ENCODE data around the gene WDR20.
"Not testable (repeated sequence)": the region's sequence is repeated elsewhere in the genome, so short reads cannot be mapped to it uniquely, and the experiment has no call there.

WDR20 gene

DNA sequence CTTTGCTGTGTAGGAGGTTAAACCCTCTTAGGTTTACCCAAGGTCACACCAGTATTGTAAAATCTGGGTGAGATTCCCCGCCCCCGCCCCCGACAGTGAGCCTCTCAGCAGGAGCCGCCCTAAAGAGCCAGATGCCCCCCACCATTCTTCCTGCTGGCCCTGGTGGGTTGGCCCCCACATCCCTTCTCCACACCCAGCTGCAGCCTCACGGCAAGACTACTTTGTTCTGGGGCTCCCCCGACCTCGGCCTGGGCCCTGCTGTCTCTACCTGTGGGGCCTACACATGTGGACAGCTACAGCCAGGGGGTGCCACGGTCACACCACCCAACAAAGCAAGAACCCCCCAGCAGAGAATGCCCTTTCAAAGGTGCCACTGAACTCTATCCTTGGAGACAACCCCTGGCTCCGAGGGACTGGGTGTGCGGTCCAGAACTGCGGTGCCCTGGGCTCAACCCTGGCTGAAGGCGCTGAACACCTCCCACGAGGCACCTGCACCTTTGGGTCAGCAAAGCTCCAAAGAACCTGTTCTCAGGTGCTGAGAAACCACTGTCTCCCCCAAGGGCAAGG, 82.4 kb downstream of the WDR20 start:
- no peak for DNase-seq

GRCh38 chr14:102222751-102223150, 83.1 kb downstream of the WDR20 start:
- no peak for DNase-seq

- DNase-seq, result no peak
These were observed 84.0 kb downstream of the WDR20 start for GRCh38 chr14:102223682-102224081.

DNA sequence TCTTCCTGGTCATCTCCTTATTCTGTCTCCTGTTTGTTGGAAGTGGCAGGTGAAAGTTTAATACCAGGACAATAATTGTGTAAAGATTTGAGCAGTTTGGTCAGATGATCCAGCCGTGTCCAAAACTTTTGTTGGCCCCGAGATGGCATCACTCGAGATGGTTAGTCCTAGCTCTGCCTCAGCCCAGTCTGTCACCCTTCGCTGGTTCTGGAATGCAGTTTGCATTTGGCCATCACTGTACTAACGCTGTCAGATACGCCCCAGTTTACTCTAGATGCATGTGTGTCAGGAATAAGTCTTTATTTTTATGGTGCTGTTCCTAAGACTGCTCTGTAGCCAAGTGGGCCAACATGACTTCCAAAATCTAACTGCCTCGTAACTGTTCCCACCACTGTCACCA, 85.7 kb downstream of the WDR20 start:
- no peak for DNase-seq

GRCh38 chr14:102225936-102226335, 86.2 kb downstream of the WDR20 start:
- no peak for DNase-seq

GRCh38 chr14:102226356-102227125, 86.8 kb downstream of the WDR20 start:
- DNase-seq, result no peak

DNA sequence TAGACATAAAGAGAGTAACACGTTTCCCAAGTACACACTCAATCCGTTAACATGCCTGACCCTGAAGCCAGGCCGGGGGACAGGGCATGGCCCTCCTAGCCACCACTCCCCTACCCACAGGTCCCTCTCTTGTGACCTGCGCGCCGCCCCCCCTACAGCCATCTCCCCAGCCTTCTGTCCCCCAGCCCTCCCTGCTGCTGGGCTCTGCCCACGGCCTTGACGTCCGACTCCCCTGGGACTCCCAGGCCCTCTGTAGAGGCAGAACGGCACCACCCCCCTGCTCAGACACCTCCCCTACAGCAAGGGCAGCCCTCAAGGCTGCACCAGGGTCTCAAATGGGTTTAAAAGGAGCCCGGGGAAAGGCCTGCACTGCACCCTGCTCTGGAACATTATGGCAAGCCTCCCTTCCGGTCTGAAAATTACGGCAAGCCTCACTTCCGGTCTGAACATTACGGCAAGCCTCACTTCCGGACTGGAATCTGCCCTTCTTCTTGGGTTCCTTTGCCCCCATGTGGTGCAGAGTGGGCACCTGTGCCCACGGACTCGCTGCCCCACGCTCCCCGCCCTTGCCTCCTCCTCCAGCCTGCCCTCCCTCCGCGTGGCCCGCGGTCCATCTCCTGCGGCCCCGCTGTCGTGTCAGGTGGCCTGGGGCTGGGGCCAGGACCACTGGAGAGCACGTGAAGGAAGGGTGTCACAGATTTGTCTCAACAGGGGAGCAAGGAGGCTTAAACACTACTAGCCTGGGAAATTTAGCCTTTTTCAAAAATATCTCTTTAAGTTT, 87.7 kb downstream of the WDR20 start:
- DNase-seq, result no peak

DNA sequence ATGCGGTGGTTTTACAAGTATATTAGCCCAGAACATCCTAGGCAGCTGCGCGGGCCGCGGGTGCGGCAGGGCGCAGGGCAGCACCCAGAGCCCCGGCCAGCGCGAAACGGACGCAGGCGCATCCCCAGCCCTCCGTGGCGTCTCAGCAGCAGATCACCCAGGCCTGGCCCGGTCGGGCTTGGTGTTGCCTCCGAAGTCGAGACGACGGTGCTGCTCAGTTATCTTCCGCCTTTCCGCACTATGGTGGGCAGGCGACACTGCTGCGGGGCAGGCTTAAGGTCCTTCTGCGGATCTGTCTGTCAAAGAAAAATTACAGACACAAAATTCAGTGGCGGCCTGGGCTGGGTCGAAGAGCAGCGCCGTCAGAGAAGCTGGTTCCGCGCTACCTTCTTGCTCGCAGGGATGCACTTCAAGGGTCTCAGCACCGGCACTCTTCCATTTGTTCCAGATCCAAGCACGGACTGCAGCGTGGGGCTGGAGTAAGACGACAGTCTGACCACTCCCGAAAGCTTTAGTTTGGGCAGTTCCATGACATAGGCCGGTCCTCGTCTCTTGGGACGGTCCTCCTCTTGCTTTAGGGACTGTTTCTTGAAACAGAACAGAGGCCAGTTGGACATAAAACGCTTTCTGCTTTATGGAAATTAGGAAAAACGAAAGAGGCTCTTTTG, 89.5 kb downstream of the WDR20 start:
- DNase-seq, result no peak

- DNase-seq, result no peak
These were observed 90.0 kb downstream of the WDR20 start for GRCh38 chr14:102229739-102230092.

GRCh38 chr14:102230481-102231210, 90.9 kb downstream of the WDR20 start:
- no peak for DNase-seq

- DNase-seq, result no peak
These were observed 92.0 kb downstream of the WDR20 start for GRCh38 chr14:102231476-102232347.

GRCh38 chr14:102232348-102232625, 92.6 kb downstream of the WDR20 start:
- no peak for DNase-seq

GRCh38 chr14:102233081-102233480, 93.4 kb downstream of the WDR20 start:
- DNase-seq, result no peak

GRCh38 chr14:102234331-102235264, 94.9 kb downstream of the WDR20 start:
- no peak for DNase-seq

- peak; percentile 33 to 80 for DNase-seq
These were observed 95.7 kb downstream of the WDR20 start for GRCh38 chr14:102235275-102235897.

GRCh38 chr14:102236026-102236425, 96.3 kb downstream of the WDR20 start:
- DNase-seq, result no peak

- no peak for DNase-seq
These were observed 98.4 kb downstream of the WDR20 start for GRCh38 chr14:102238131-102238530.

DNA sequence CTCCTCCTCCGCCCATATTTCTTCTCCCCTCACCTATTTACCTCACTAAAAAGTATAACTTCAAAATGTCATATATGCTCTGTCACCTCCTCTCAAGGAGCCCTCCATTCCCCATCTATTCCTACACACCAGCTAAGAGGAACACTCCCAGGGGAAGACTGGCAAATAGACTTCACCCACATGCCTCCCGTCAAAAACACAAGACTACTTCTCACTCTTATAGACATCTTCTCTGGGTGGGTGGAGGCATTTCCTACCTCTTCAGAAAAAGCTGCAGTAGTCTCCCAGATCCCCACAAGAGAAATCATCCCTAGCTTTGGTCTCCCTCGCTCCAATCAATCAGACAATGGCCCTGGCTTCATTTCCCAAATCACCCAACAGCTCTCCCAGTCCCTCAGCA, 99.1 kb downstream of the WDR20 start:
- no peak for DNase-seq

DNA sequence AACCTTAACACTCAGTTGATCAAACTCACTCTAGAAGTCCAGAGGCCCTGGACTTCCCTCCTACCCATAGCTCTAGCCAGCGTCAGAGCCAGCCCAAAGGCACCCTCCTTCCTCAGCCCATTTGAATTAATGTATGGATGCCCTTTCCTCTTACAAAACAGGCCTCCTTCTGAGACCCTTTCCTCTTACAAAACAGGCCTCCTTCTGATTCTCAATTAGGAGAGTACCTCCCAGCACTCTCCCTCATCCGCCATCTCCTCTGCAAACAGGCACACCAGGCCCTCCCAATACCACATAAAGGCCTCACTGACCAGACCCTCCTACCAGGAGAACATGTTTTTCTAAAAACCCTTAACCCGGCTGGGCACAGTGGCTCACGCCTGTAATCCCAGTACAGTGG, 99.5 kb downstream of the WDR20 start:
- no peak for DNase-seq

DNA sequence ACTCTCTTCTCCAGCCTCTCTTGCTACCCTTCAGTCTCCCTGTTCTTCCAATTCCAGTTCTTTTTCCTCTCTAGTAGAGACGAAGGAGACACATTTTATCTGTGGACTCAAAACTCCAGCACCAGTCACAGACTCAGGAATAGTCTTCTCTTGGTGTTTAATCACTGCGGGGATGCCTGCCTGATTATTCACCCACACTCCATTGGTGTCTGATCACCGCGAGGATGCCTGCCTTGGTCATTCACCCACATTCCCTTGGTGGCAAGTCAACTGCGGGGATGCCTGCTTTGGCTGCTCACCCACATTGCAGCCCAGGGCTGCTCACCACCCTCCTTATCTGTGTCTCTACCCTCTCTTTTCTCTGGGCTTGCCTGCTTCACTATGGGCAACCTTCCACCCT, 100.8 kb downstream of the WDR20 start:
- not testable (repeated sequence) for DNase-seq
